ENCODE results near the gene MYB. TPM values are rescaled to one million over a fixed set of nuclear protein-coding genes. Genes with fewer than 3 reads are reported as not detected.

MYB gene
- total and polyA plus RNA-seq, 2 experiments from 2014 or later = 0.21 to 0.51 TPM

- H3K27me3 ChIP-seq = no peaks in the 10 kb centered on the region
- TF ChIP-seq, protein P1, sequence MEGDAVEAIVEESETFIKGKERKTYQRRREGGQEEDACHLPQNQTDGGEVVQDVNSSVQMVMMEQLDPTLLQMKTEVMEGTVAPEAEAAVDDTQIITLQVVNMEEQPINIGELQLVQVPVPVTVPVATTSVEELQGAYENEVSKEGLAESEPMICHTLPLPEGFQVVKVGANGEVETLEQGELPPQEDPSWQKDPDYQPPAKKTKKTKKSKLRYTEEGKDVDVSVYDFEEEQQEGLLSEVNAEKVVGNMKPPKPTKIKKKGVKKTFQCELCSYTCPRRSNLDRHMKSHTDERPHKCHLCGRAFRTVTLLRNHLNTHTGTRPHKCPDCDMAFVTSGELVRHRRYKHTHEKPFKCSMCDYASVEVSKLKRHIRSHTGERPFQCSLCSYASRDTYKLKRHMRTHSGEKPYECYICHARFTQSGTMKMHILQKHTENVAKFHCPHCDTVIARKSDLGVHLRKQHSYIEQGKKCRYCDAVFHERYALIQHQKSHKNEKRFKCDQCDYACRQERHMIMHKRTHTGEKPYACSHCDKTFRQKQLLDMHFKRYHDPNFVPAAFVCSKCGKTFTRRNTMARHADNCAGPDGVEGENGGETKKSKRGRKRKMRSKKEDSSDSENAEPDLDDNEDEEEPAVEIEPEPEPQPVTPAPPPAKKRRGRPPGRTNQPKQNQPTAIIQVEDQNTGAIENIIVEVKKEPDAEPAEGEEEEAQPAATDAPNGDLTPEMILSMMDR (IDR thresholded peaks at IDR 0.05; ENCODE audit: low read depth, low read length) = no peak
Observed at GRCh38 chr6:135250751-135251497, 69.8 kb downstream of the MYB start.

GRCh38 chr6:135251498-135252441, 70.7 kb downstream of the MYB start:
- Histone ChIP-seq H3K4me1 (ENCODE audit: low read depth) (no peaks in the 10 kb centered on the region), H3K4me3 (no peak overlapping the region), H3K9me3 (ENCODE audit: low read depth) (no peaks in the 10 kb centered on the region), H3K27me3 (no peaks in the 10 kb centered on the region), H3K27ac (no peak overlapping the region), H3K36me3 (no peaks in the 10 kb centered on the region)
- TF ChIP-seq, protein P1 (IDR thresholded peaks at IDR 0.05; ENCODE audit: low read depth, low read length) = no peak
- DNase-seq (ENCODE audit: low read depth in 1 of 2, low spot score in 1 of 2) = peak in 1 of 2 donors; percentile 31

More at GRCh38 chr6:135250751-135251497, 69.8 kb downstream of the MYB start:
- Histone ChIP-seq H3K4me1 (ENCODE audit: low read depth) (no peaks in the 10 kb centered on the region), H3K9me3 (ENCODE audit: low read depth) (no peaks in the 10 kb centered on the region), H3K27ac (no peak overlapping the region), H3K36me3 (no peaks in the 10 kb centered on the region), H3K4me3 (no peak overlapping the region)
- DNase-seq (ENCODE audit: low read depth in 1 of 2, low spot score in 1 of 2) = no peak

- H3K36me3 ChIP-seq = no peaks in the 10 kb centered on the region
- DNase-seq (ENCODE audit: low read depth in 1 of 2, low spot score in 1 of 2) = no peak
- H3K4me1 ChIP-seq (ENCODE audit: low read depth) = no peaks in the 10 kb centered on the region
- no peak overlapping the region for H3K27ac ChIP-seq
- no peak overlapping the region for H3K4me3 ChIP-seq
- TF ChIP-seq, protein P1 (IDR thresholded peaks at IDR 0.05; ENCODE audit: low read depth, low read length) = no peak
- no peaks in the 10 kb centered on the region for H3K9me3 ChIP-seq (ENCODE audit: low read depth)
- no peaks in the 10 kb centered on the region for H3K27me3 ChIP-seq
Observed at GRCh38 chr6:135254471-135254870, 73.4 kb downstream of the MYB start.

- H3K27ac ChIP-seq = no peak overlapping the region
- DNase-seq (ENCODE audit: low read depth in 1 of 2, low spot score in 1 of 2) = no peak
- no peaks in the 10 kb centered on the region for H3K36me3 ChIP-seq
- no peaks in the 10 kb centered on the region for H3K4me1 ChIP-seq (ENCODE audit: low read depth)
- H3K27me3 ChIP-seq = no peaks in the 10 kb centered on the region
- H3K9me3 ChIP-seq (ENCODE audit: low read depth) = no peaks in the 10 kb centered on the region
- TF ChIP-seq, protein P1 (IDR thresholded peaks at IDR 0.05; ENCODE audit: low read depth, low read length) = no peak
- no peak overlapping the region for H3K4me3 ChIP-seq
Observed at GRCh38 chr6:135256866-135257265, 75.8 kb downstream of the MYB start.

DNA sequence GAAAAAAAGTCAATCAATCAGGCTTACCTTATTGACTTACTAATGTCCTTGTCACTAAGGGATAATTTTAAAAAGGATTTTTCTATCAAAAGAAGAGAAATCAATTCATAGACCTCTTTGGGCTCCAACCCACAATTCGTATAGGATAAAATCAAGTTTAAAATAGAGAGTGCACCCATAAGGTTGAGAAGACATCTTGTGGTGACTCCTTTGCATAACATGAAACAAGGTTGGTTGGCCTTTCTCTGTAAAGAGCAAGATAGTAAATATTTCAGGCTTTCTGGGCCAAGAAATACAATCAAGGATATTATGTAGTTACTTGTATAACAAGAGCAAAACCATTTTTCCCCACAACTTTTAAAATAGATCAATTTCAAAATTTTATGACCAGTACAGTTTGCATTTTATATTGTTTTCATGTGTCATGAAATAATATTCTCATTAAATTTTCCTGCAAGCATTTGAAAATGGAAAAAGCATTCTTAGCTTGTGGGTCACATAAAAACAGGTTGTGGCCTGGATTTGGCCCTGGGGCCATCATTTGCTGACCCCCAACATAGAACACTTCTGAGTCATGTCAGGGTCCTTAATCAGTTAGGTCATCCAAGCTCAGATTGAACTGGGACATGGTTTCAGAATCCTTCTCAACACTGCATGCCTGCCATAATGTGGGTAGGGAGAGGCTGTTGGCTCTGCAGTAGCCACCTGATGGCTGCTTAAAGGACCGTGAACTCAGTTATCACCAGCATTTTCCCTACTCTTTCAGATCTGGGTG, 76.7 kb downstream of the MYB start:
- TF ChIP-seq, protein P1 (IDR thresholded peaks at IDR 0.05; ENCODE audit: low read depth, low read length) = no peak
- no peaks in the 10 kb centered on the region for H3K36me3 ChIP-seq
- no peak overlapping the region for H3K27ac ChIP-seq
- H3K4me1 ChIP-seq (ENCODE audit: low read depth) = no peaks in the 10 kb centered on the region
- H3K4me3 ChIP-seq = no peak overlapping the region
- no peak for DNase-seq (ENCODE audit: low read depth in 1 of 2, low spot score in 1 of 2)
- no peaks in the 10 kb centered on the region for H3K9me3 ChIP-seq (ENCODE audit: low read depth)
- no peaks in the 10 kb centered on the region for H3K27me3 ChIP-seq
